ENCODE data around the gene TUBB6. TPM values are rescaled to one million over a fixed set of nuclear protein-coding genes. Genes with fewer than 3 reads are reported as not detected.

TUBB6 gene
- polyA plus RNA-seq, 1 donor from 2014 or later: 3.8 TPM

- Histone ChIP-seq H3K9ac (ENCODE audit: low read length) (no peak overlapping the region), H4K20me1 (ENCODE audit: insufficient read depth) (no peaks in the 10 kb centered on the region), H3K4me3 (ENCODE audit: low read length) (no peak overlapping the region), H3K36me3 (ENCODE audit: insufficient read depth, low read length) (no peaks in the 10 kb centered on the region), H3K79me2 (replicated peaks; ENCODE audit: insufficient read depth, low read length) (no peaks in the 10 kb centered on the region), H3K9me2 (ENCODE audit: insufficient read depth, low read length) (no peaks in the 10 kb centered on the region), H3K9me3 (ENCODE audit: low read length) (no peaks in the 10 kb centered on the region), H3K27me3 (ENCODE audit: insufficient read depth, low read depth, low read length) (peaks cover 16% of the 10 kb centered on the region), H3K4me2 (ENCODE audit: low read length) (no peak overlapping the region), H3F3A (ENCODE audit: insufficient read depth, low read length, poor library complexity, severe bottlenecking) (no peaks in the 10 kb centered on the region), H3K27ac (ENCODE audit: low read length) (no peak overlapping the region), H2AFZ (ENCODE audit: low read depth, low read length) (no peak overlapping the region)
- TF ChIP-seq EP300 (conservative IDR thresholded peaks at IDR 0.05; ENCODE audit: poor library complexity, severe bottlenecking): no peak
- TF ChIP-seq POLR2AphosphoS5 (IDR thresholded peaks at IDR 0.05): no peak
- TF ChIP-seq SMC3 (conservative IDR thresholded peaks at IDR 0.05; ENCODE audit: poor library complexity): no peak
- no peak for TF ChIP-seq REST (IDR thresholded peaks at IDR 0.05; ENCODE audit: borderline replicate concordance)
- TF ChIP-seq CTCF (IDR thresholded peaks at IDR 0.05; ENCODE audit: poor library complexity, severe bottlenecking): no peak
- no peak for TF ChIP-seq EZH2 (IDR thresholded peaks at IDR 0.05; ENCODE audit: borderline replicate concordance, insufficient read depth, low read length, poor library complexity, severe bottlenecking)
- no peak for TF ChIP-seq MXI1 (conservative IDR thresholded peaks at IDR 0.05; ENCODE audit: poor library complexity, severe bottlenecking)
- no peak for TF ChIP-seq RAD21 (conservative IDR thresholded peaks at IDR 0.05)
These were observed 25.5 kb upstream of the TUBB6 start for GRCh38 chr18:12282442-12283039.

- Histone ChIP-seq H2AFZ (ENCODE audit: low read depth, low read length) (no peak overlapping the region), H3K27me3 (ENCODE audit: insufficient read depth, low read depth, low read length) (peaks cover 23% of the 10 kb centered on the region), H3K36me3 (ENCODE audit: insufficient read depth, low read length) (no peaks in the 10 kb centered on the region), H3K9ac (ENCODE audit: low read length) (no peak overlapping the region), H3K4me3 (ENCODE audit: low read length) (no peak overlapping the region), H3K9me2 (ENCODE audit: insufficient read depth, low read length) (no peaks in the 10 kb centered on the region), H3K4me2 (ENCODE audit: low read length) (no peak overlapping the region), H4K20me1 (ENCODE audit: insufficient read depth) (no peaks in the 10 kb centered on the region), H3K27ac (ENCODE audit: low read length) (no peak overlapping the region), H3K9me3 (ENCODE audit: low read length) (no peaks in the 10 kb centered on the region), H3K79me2 (replicated peaks; ENCODE audit: insufficient read depth, low read length) (no peaks in the 10 kb centered on the region), H3F3A (ENCODE audit: insufficient read depth, low read length, poor library complexity, severe bottlenecking) (no peaks in the 10 kb centered on the region)
- TF ChIP-seq EZH2 (IDR thresholded peaks at IDR 0.05; ENCODE audit: borderline replicate concordance, insufficient read depth, low read length, poor library complexity, severe bottlenecking) (no peak), TAF1 (IDR thresholded peaks at IDR 0.05; ENCODE audit: low read depth) (no peak), SMC3 (conservative IDR thresholded peaks at IDR 0.05; ENCODE audit: poor library complexity) (no peak), RAD21 (conservative IDR thresholded peaks at IDR 0.05) (no peak), REST (IDR thresholded peaks at IDR 0.05; ENCODE audit: borderline replicate concordance) (no peak), CTCF (IDR thresholded peaks at IDR 0.05; ENCODE audit: poor library complexity, severe bottlenecking) (no peak), POLR2AphosphoS5 (IDR thresholded peaks at IDR 0.05) (no peak)
These were observed 24.8 kb upstream of the TUBB6 start for GRCh38 chr18:12283256-12283655.

All from neural cell (in vitro differentiated cells).